H9 (cell line): ENCODE data around the gene MTG1. TPM values are rescaled to one million over a fixed set of nuclear protein-coding genes. Genes with fewer than 3 reads are reported as not detected.
A peak's percentile ranks its signal among the peaks of the same experiment; 100 is the strongest.

Source experiments
- DNase-seq: peaks from one replicate; pipeline ENCODE4 v3.0.0-alpha.2; 2017
- H2AFZ ChIP-seq: one replicate; pipeline ENCODE4 v1.6.1; 2013; ENCODE audit warnings: mild to moderate bottlenecking, low read length, control low read depth, moderate library complexity
- H2AK5ac ChIP-seq: 2 replicates; pipeline ENCODE4 v1.6.1; 2013; ENCODE audit warnings: low read length, control low read depth, mixed read lengths; ENCODE audit not compliant: insufficient read length
- H2BK120ac ChIP-seq: one replicate; pipeline ENCODE4 v1.6.1; 2013; ENCODE audit warnings: low read depth, mild to moderate bottlenecking, low read length, control low read depth, inconsistent platforms; ENCODE audit not compliant: poor library complexity, severe bottlenecking
- H2BK12ac ChIP-seq: 2 replicates; pipeline ENCODE4 v1.6.1; 2013; ENCODE audit warnings: low read length, control low read depth, mixed read lengths, low read depth; ENCODE audit not compliant: insufficient read length
- H2BK15ac ChIP-seq: 2 replicates; pipeline ENCODE4 v1.6.1; 2013; ENCODE audit warnings: low read depth, low read length, control low read depth
- H2BK20ac ChIP-seq: one replicate; pipeline ENCODE4 v1.6.1; 2013; ENCODE audit warnings: low read depth, mild to moderate bottlenecking, low read length, control low read depth, inconsistent platforms; ENCODE audit not compliant: poor library complexity, severe bottlenecking
- H2BK5ac ChIP-seq: 2 replicates; pipeline ENCODE4 v1.6.1; 2013; ENCODE audit warnings: low read length, control low read depth, mixed read lengths; ENCODE audit not compliant: insufficient read length
- H3K14ac ChIP-seq: 2 replicates; pipeline ENCODE4 v1.6.1; 2013; ENCODE audit warnings: low read length, control low read depth; ENCODE audit not compliant: insufficient read depth
- H3K18ac ChIP-seq: 2 replicates; pipeline ENCODE4 v1.6.1; 2013; ENCODE audit warnings: low read depth, mild to moderate bottlenecking, mixed read lengths, low read length, control low read depth; ENCODE audit not compliant: insufficient read length
- H3K23ac ChIP-seq: 2 replicates; pipeline ENCODE4 v1.6.1; 2013; ENCODE audit warnings: low read length, control low read depth, mixed read lengths, low read depth; ENCODE audit not compliant: insufficient read length
- H3K23me2 ChIP-seq: 2 replicates; pipeline ENCODE4 v1.6.1; 2013; ENCODE audit warnings: low read depth, mild to moderate bottlenecking, mixed read lengths, low read length, control low read depth; ENCODE audit not compliant: insufficient read length, poor library complexity, severe bottlenecking
- H3K27ac ChIP-seq: 2 replicates; pipeline ENCODE4 v1.5.1; 2013; ENCODE audit warnings: low read length, control low read depth, mixed read lengths, low read depth; ENCODE audit not compliant: insufficient read length
- H3K27me3 ChIP-seq: 2 replicates; pipeline ENCODE4 v1.6.1; 2013; ENCODE audit warnings: low read length, control low read depth, inconsistent platforms; ENCODE audit not compliant: insufficient read depth
- H3K4ac ChIP-seq: 2 replicates; pipeline ENCODE4 v1.6.1; 2013; ENCODE audit warnings: low read depth, mild to moderate bottlenecking, control low read depth, inconsistent platforms, low read length, moderate library complexity
- H3K4me1 ChIP-seq: 2 replicates; pipeline ENCODE4 v1.6.1; 2013; ENCODE audit warnings: low read length, control low read depth, inconsistent platforms; ENCODE audit not compliant: insufficient read depth
- H3K4me2 ChIP-seq: 2 replicates; pipeline ENCODE4 v1.6.1; 2013; ENCODE audit warnings: low read length, control low read depth, mixed read lengths; ENCODE audit not compliant: insufficient read length, insufficient read depth
- H3K56ac ChIP-seq: 2 replicates; pipeline ENCODE4 v1.6.1; 2013; ENCODE audit warnings: low read depth, mild to moderate bottlenecking, mixed read lengths, low read length, control low read depth; ENCODE audit not compliant: insufficient read length
- H3K79me1 ChIP-seq: 2 replicates; pipeline ENCODE4 v1.6.1; 2013; ENCODE audit warnings: low read depth, mild to moderate bottlenecking, moderate library complexity, low read length, control low read depth, inconsistent platforms; ENCODE audit not compliant: insufficient read depth, poor library complexity, severe bottlenecking
- H3K79me2 ChIP-seq: 2 replicates; pipeline ENCODE4 v1.6.1; 2013; ENCODE audit warnings: low read length, control low read depth, inconsistent platforms; ENCODE audit not compliant: insufficient read depth
- H3K9ac ChIP-seq: 2 replicates; pipeline ENCODE4 v1.6.1; 2013; ENCODE audit warnings: low read length, control low read depth, mixed read lengths; ENCODE audit not compliant: insufficient read length; ENCODE audit errors: extremely low read depth
- H3K9me3 ChIP-seq: one replicate; pipeline ENCODE4 v1.6.1; 2013; ENCODE audit warnings: low read depth, low read length, inconsistent platforms; ENCODE audit not compliant: control insufficient read depth
- H3T11ph ChIP-seq: one replicate; pipeline ENCODE4 v1.6.1; 2013; ENCODE audit warnings: mild to moderate bottlenecking, low read length, control low read depth, inconsistent platforms
- H4K20me1 ChIP-seq: one replicate; pipeline ENCODE4 v1.6.1; 2013; ENCODE audit not compliant: control insufficient read depth, insufficient read length, insufficient read depth
- H4K5ac ChIP-seq: 2 replicates; pipeline ENCODE4 v1.6.1; 2013; ENCODE audit warnings: low read depth, mild to moderate bottlenecking, mixed read lengths, low read length, control low read depth; ENCODE audit not compliant: insufficient read length
- H4K8ac ChIP-seq: replicated peaks from 2 replicates; pipeline ENCODE4 v1.6.1; 2013; ENCODE audit warnings: low read length, control low read depth, mixed read lengths, low read depth; ENCODE audit not compliant: insufficient read length
- H4K91ac ChIP-seq: 2 replicates; pipeline ENCODE4 v1.6.1; 2013; ENCODE audit warnings: low read depth, mild to moderate bottlenecking, moderate library complexity, mixed read lengths, low read length, control low read depth; ENCODE audit not compliant: insufficient read length
- H3K27ac Mint-ChIP-seq, 3 experiments: 2 replicates in 2 of 3; 3 replicates in 1 of 3; pipeline ENCODE4 v1.8.0; 2020 to 2021; ENCODE audit warnings: mixed read lengths in 3 of 3, mild to moderate bottlenecking in 1 of 3, moderate library complexity in 1 of 3
- H3K27me3 Mint-ChIP-seq: 2 replicates; pipeline ENCODE4 v1.8.0; 2021; ENCODE audit warnings: low read depth, mild to moderate bottlenecking, moderate library complexity, mixed read lengths
- H3K36me3 Mint-ChIP-seq, 3 experiments: 2 replicates in 2 of 3; 3 replicates in 1 of 3; pipeline ENCODE4 v1.8.0; 2020 to 2021; ENCODE audit warnings: low read depth in 3 of 3, mixed read lengths in 3 of 3; ENCODE audit not compliant: insufficient read depth in 1 of 3
- H3K4me1 Mint-ChIP-seq, 2 experiments: 2 replicates each; pipeline ENCODE4 v1.8.0; 2020; ENCODE audit warnings: mixed read lengths in 2 of 2
- H3K4me3 Mint-ChIP-seq, 2 experiments: 2 replicates in 1 of 2; 3 replicates in 1 of 2; pipeline ENCODE4 v1.8.0; 2020 to 2021; ENCODE audit warnings: mild to moderate bottlenecking in 2 of 2, mixed read lengths in 2 of 2, moderate library complexity in 1 of 2
- H3K9me3 Mint-ChIP-seq, 2 experiments: 2 replicates in 1 of 2; 3 replicates in 1 of 2; pipeline ENCODE4 v1.8.0; 2020; ENCODE audit warnings: mild to moderate bottlenecking in 2 of 2, mixed read lengths in 2 of 2, moderate library complexity in 1 of 2
- WGBS: extraction: QIAGEN DNeasy Blood & Tissue Kit; methylation state at CpG from one replicate; pipeline ENCODE4 v1.1.7; 2013; ENCODE audit warnings: missing lambda C conversion rate, low lambda C conversion rate, mixed read lengths; ENCODE audit not compliant: insufficient read length; ENCODE audit errors: extremely low coverage; 5-methylcytosine and 5-hydroxymethylcytosine counted together
- total RNA-seq: library from RNA; stranded (reverse); gene quantifications from 2 replicates; pipeline ENCODE4 v1.2.1, GENCODE V29; 2021
- TF ChIP-seq, protein P1 (sequence below): fragments of 200-600 bp; sonication (generic); conservative IDR thresholded peaks from 3 replicates; pipeline ENCODE4 v1.8.0; 2021; ENCODE audit warnings: antibody characterized with exemption, mild to moderate bottlenecking

Gene MTG1
- total RNA-seq, 1 experiment from 2014 or later, result 65.3 TPM

DNA sequence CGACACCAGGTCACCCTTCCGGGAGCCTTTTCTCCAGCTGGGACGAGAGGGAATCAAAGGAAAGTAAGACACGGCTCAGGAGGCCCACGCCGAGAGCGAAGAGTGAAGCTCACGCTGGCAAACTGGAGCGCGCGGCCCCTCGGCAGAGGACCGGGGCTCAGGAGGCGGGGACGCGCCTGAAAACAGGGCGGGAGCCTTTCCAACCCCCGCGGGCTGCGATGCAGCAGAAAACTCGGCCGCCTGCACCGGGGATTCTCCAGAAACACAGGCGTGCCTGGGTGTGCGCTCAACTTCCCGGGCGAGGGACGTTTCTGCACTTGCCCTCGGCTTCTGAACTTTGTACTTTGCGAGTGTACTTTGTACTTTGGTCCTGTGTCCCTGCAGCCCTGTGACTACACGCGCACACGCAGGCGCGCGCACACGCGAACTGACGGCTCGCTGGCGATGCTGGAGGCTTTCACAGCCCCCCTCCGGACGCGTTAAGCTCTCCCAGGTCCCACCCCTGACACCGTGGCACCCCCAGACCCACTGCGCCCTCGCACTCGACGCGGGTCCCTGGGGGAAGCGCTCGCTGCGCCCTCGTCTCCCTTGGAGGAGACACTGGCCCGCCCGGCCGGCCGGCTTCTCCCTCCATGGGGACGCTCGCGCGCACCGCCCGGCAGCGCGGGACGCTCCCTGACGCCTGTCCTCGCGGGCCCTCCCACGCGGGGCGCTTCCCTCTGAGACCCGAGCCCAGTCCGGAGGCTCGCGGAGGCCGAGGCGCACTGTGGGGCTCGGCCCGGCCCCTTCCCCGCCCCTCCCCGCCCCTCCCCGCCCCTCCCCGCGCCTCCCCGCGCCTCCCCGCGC is 15.5 kb upstream of the MTG1 start:
- Histone ChIP-seq H3K18ac (no peak overlapping the region), H3K79me2 (no peaks in the 10 kb centered on the region), H3K27me3 (peaks cover 18% of the 10 kb centered on the region), H3K23me2 (peaks cover 8% of the 10 kb centered on the region), H2BK15ac (no peak overlapping the region), H4K8ac (no peak overlapping the region), H3T11ph (no peak overlapping the region), H3K4me1 (no peaks in the 10 kb centered on the region), H3K9ac (no peak overlapping the region), H3K79me1 (no peaks in the 10 kb centered on the region), H2BK20ac (no peak overlapping the region), H4K91ac (no peak overlapping the region), H2BK12ac (no peak overlapping the region), H3K4me2 (peak overlapping the region; percentile 62), H2AFZ (no peak overlapping the region), H2BK120ac (no peak overlapping the region), H3K56ac (no peak overlapping the region), H4K5ac (no peak overlapping the region), H4K20me1 (no peaks in the 10 kb centered on the region), H3K9me3 (no peaks in the 10 kb centered on the region), H3K27ac (no peak overlapping the region), H2BK5ac (no peak overlapping the region), H3K14ac (no peak overlapping the region), H2AK5ac (no peak overlapping the region), H3K4ac (no peak overlapping the region), H3K23ac (no peak overlapping the region)
- peak; percentile 47 for DNase-seq
- Mint-ChIP-seq H3K9me3 (peaks cover 0 to 3% of the 10 kb centered on the region in 2 experiments; a peak in 2 of 5 replicates), H3K36me3 (peaks cover 0 to 5% (median 1%) of the 10 kb centered on the region in 3 experiments; a peak in 1 of 7 replicates), H3K27ac (no peak overlapping the region), H3K27me3 (peaks cover 58% of the 10 kb centered on the region), H3K4me1 (peaks cover 0 to 3% of the 10 kb centered on the region in 2 experiments; a peak in 2 of 4 replicates), H3K4me3 (peak overlapping the region; percentile 65 to 85)
- WGBS, result no CpG with 5 or more reads among the region's 90 CpGs
- TF ChIP-seq, protein P1, sequence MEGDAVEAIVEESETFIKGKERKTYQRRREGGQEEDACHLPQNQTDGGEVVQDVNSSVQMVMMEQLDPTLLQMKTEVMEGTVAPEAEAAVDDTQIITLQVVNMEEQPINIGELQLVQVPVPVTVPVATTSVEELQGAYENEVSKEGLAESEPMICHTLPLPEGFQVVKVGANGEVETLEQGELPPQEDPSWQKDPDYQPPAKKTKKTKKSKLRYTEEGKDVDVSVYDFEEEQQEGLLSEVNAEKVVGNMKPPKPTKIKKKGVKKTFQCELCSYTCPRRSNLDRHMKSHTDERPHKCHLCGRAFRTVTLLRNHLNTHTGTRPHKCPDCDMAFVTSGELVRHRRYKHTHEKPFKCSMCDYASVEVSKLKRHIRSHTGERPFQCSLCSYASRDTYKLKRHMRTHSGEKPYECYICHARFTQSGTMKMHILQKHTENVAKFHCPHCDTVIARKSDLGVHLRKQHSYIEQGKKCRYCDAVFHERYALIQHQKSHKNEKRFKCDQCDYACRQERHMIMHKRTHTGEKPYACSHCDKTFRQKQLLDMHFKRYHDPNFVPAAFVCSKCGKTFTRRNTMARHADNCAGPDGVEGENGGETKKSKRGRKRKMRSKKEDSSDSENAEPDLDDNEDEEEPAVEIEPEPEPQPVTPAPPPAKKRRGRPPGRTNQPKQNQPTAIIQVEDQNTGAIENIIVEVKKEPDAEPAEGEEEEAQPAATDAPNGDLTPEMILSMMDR, result no peak
